ENCODE results near the gene GLIPR1.

The GLIPR1 gene

DNA sequence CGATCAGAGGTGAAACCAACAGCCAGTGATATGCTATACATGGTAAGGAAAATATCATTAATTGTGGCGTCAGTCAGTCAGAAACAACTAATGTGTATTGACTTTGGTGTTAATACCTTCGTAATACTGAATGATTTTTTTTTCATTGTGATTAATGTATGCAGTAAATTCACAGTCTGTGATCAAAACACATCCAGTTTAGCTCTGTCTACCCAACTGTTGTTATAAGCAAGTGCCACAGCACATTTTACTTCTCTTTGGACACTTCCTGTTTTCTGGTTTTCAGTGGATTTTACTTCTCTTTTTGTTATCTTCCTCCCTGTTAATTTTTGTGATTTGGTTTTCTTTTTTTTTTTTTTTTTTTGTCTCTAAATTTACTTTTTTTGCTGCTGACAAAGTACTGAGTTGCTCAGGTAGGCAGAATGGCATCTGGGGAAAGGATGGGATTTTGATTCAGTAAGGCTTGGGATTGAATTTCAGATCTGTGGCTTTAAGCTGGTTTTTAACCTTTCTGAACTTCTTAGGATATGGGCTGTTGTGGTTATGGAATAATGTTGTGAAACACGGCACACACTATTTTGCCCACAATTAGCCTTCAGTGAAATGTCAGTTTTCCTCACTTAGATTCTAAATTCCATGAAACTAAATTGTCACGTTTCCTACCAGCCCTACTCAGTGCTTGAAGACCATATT, 604 bp downstream of the GLIPR1 start:
- Histone ChIP-seq H3K79me2 (ENCODE audit: insufficient read depth, low read length) (peaks cover 31% of the 10 kb centered on the region), H3F3A (ENCODE audit: insufficient read depth, low read length) (no peaks in the 10 kb centered on the region), H3K36me3 (ENCODE audit: insufficient read depth, low read length) (peaks cover 25% of the 10 kb centered on the region; the same call in 1 of the 2 replicates), H3K4me1 (ENCODE audit: insufficient read depth, low read length, severe bottlenecking) (peaks cover 85% of the 10 kb centered on the region), H4K20me1 (ENCODE audit: insufficient read depth, low read length) (no peaks in the 10 kb centered on the region), H3K27ac (ENCODE audit: low read depth, low read length, poor library complexity, severe bottlenecking) (peak overlapping the region; percentile 92), H3K4me2 (ENCODE audit: low read length) (peak overlapping the region; percentile 88), H3K9ac (ENCODE audit: low read length) (peak overlapping the region; percentile 87), H2AFZ (ENCODE audit: low read length) (no peak overlapping the region), H3K4me3 (ENCODE audit: low read depth, low read length, poor library complexity, severe bottlenecking) (peak overlapping the region; percentile 82), H3K9me3 (ENCODE audit: low read length) (no peaks in the 10 kb centered on the region), H3K9me2 (ENCODE audit: low read depth, low read length) (no peaks in the 10 kb centered on the region), H3K27me3 (ENCODE audit: insufficient read depth, low read length) (no peaks in the 10 kb centered on the region)
- TF ChIP-seq EZH2 (IDR thresholded peaks at IDR 0.05; ENCODE audit: borderline replicate concordance, low read length) (no peak), CTCF (IDR thresholded peaks at IDR 0.05; ENCODE audit: low read length) (no peak)

- peaks cover 37% of the 10 kb centered on the region for H3K79me2 ChIP-seq (ENCODE audit: insufficient read depth, low read length)
- no peaks in the 10 kb centered on the region for H3K9me3 ChIP-seq (ENCODE audit: low read length)
- H3K4me1 ChIP-seq (ENCODE audit: insufficient read depth, low read length, severe bottlenecking): peaks cover 81% of the 10 kb centered on the region
- H3K9ac ChIP-seq (ENCODE audit: low read length): peak overlapping the region; percentile 87
- H3K9me2 ChIP-seq (ENCODE audit: low read depth, low read length): no peaks in the 10 kb centered on the region
- H2AFZ ChIP-seq (ENCODE audit: low read length): no peak overlapping the region
- H3K36me3 ChIP-seq (ENCODE audit: insufficient read depth, low read length): peaks cover 31% of the 10 kb centered on the region; the same call in 1 of the 2 replicates
- TF ChIP-seq EZH2 (IDR thresholded peaks at IDR 0.05; ENCODE audit: borderline replicate concordance, low read length) (no peak), CTCF (IDR thresholded peaks at IDR 0.05; ENCODE audit: low read length) (no peak)
- H3K27ac ChIP-seq (ENCODE audit: low read depth, low read length, poor library complexity, severe bottlenecking): peak overlapping the region; percentile 92
- H3F3A ChIP-seq (ENCODE audit: insufficient read depth, low read length): no peaks in the 10 kb centered on the region
- peak overlapping the region; percentile 82 for H3K4me3 ChIP-seq (ENCODE audit: low read depth, low read length, poor library complexity, severe bottlenecking)
- no peaks in the 10 kb centered on the region for H4K20me1 ChIP-seq (ENCODE audit: insufficient read depth, low read length)
- no peaks in the 10 kb centered on the region for H3K27me3 ChIP-seq (ENCODE audit: insufficient read depth, low read length)
- peak overlapping the region; percentile 88 for H3K4me2 ChIP-seq (ENCODE audit: low read length)
Observed at GRCh38 chr12:75481774-75482173, 1.2 kb downstream of the GLIPR1 start.

GRCh38 chr12:75482646-75483045, 2.1 kb downstream of the GLIPR1 start:
- Histone ChIP-seq H3K27me3 (ENCODE audit: insufficient read depth, low read length) (no peaks in the 10 kb centered on the region), H2AFZ (ENCODE audit: low read length) (no peak overlapping the region), H3F3A (ENCODE audit: insufficient read depth, low read length) (no peaks in the 10 kb centered on the region), H3K27ac (ENCODE audit: low read depth, low read length, poor library complexity, severe bottlenecking) (peak overlapping the region; percentile 92), H3K9me3 (ENCODE audit: low read length) (no peaks in the 10 kb centered on the region), H3K4me1 (ENCODE audit: insufficient read depth, low read length, severe bottlenecking) (peaks cover 72% of the 10 kb centered on the region), H3K36me3 (ENCODE audit: insufficient read depth, low read length) (peaks cover 39% of the 10 kb centered on the region; the same call in 1 of the 2 replicates), H3K79me2 (ENCODE audit: insufficient read depth, low read length) (peaks cover 38% of the 10 kb centered on the region), H3K9me2 (ENCODE audit: low read depth, low read length) (no peaks in the 10 kb centered on the region), H4K20me1 (ENCODE audit: insufficient read depth, low read length) (no peaks in the 10 kb centered on the region), H3K4me3 (ENCODE audit: low read depth, low read length, poor library complexity, severe bottlenecking) (peak overlapping the region; percentile 82), H3K9ac (ENCODE audit: low read length) (peak overlapping the region; percentile 87), H3K4me2 (ENCODE audit: low read length) (peak overlapping the region; percentile 88)
- TF ChIP-seq EZH2 (IDR thresholded peaks at IDR 0.05; ENCODE audit: borderline replicate concordance, low read length) (no peak), CTCF (IDR thresholded peaks at IDR 0.05; ENCODE audit: low read length) (no peak)
